ENCODE results near the gene IRGQ.

Gene IRGQ

DNA sequence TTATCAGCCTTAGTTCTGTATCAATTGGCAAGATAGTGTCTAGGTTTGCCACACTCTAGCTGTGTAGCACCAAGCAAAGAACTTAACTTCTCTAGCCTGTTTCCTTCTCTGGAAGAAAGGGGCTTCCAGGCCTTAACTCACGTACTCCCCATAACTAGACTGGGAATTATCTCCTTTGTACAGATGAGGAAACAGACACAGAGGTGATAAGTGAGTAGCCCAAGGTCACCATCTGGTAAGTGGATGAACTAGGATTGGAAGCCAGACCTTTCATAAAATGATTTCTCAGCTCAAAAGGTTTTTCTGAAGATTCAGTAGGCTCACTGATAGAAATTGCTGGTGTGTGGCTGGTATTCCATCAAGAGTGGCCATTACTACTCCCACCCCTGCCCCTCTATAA, 20.4 kb upstream of the IRGQ start:
- no peak for TF ChIP-seq GATA2 (IDR thresholded peaks at IDR 0.05; ENCODE audit: low read depth, low read length)
- no peak for TF ChIP-seq GATA3 (IDR thresholded peaks at IDR 0.05; ENCODE audit: low read depth, low read length)

- TF ChIP-seq GATA3 (IDR thresholded peaks at IDR 0.05; ENCODE audit: low read depth, low read length) (no peak), GATA2 (IDR thresholded peaks at IDR 0.05; ENCODE audit: low read depth, low read length) (no peak)
These were observed 16.4 kb upstream of the IRGQ start for GRCh38 chr19:43612374-43612773.

- TF ChIP-seq GATA2 (IDR thresholded peaks at IDR 0.05; ENCODE audit: low read depth, low read length): no peak
- no peak for TF ChIP-seq GATA3 (IDR thresholded peaks at IDR 0.05; ENCODE audit: low read depth, low read length)
These were observed 15.9 kb upstream of the IRGQ start, which contains the start of gene SRRM5 for GRCh38 chr19:43611788-43612187. SRRM5 (plus strand) TSS chr19:43612088; CDS start chr19:43612122, 34 bp downstream.

DNA sequence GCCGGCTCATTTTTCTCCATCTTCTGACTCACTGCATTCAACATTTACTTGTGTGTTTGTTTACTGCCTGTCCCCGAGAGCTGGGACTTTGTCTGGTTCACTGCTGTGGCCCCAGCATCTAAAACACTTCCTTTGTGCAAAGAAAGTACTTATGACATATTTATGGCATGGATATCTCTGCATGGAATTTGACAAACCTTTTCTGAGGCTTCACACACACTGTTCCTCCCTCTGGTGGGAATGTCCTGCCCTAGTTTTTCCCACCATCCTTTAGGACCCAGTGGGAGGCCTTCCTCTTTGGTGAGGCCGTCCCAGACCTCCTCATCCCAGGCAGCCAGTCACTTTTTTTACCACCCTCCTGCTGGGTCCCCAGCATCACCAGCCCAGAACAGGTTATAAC, 14.6 kb upstream of the IRGQ start:
- TF ChIP-seq GATA3 (IDR thresholded peaks at IDR 0.05; ENCODE audit: low read depth, low read length) (no peak), GATA2 (IDR thresholded peaks at IDR 0.05; ENCODE audit: low read depth, low read length) (no peak)

GRCh38 chr19:43609872-43610271, 13.9 kb upstream of the IRGQ start:
- TF ChIP-seq GATA3 (IDR thresholded peaks at IDR 0.05; ENCODE audit: low read depth, low read length): no peak
- TF ChIP-seq GATA2 (IDR thresholded peaks at IDR 0.05; ENCODE audit: low read depth, low read length): no peak

GRCh38 chr19:43607238-43608205, 11.6 kb upstream of the IRGQ start:
- TF ChIP-seq GATA2 (IDR thresholded peaks at IDR 0.05; ENCODE audit: low read depth, low read length) (no peak), GATA3 (IDR thresholded peaks at IDR 0.05; ENCODE audit: low read depth, low read length) (no peak)

- TF ChIP-seq GATA2 (IDR thresholded peaks at IDR 0.05; ENCODE audit: low read depth, low read length) (no peak), GATA3 (IDR thresholded peaks at IDR 0.05; ENCODE audit: low read depth, low read length) (no peak)
These were observed 10.8 kb upstream of the IRGQ start for GRCh38 chr19:43606569-43607229.

DNA sequence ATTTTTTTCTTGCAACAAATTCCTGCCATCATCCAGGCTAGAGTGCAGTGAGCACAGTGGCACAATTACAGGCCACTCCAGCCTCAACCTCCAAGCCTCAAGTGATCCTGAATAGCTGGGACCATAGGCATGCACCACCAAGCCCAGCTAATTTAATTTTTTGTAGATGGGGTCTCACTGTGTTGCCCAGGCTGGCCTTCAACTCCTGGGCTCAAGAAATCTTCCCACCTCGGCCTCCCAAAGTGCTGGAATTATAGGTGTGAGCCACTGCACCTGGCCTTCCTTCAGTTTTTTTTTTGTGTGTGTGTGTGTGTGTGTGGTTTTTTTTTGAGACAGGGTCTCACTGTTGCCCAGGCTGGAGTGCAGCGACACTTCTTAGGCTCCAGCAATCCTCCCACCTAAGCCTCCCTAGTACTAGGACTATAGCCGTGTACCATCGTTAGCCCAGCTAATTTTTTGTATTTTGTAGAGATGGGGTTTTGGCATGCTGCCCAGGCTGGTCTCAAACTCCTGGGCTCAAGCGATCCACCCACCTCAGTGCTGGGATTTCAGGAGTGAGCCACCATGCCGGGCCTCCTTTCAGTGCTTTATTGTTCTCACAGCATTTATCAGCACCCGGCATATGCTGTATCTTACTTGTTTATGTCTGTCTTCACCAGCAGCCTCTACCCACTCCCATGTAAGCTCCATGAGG, 10.1 kb upstream of the IRGQ start:
- TF ChIP-seq GATA3 (IDR thresholded peaks at IDR 0.05; ENCODE audit: low read depth, low read length): no peak

- no peak for TF ChIP-seq GATA3 (IDR thresholded peaks at IDR 0.05; ENCODE audit: low read depth, low read length)
- no peak for TF ChIP-seq GATA2 (IDR thresholded peaks at IDR 0.05; ENCODE audit: low read depth, low read length)
These were observed 3.8 kb upstream of the IRGQ start for GRCh38 chr19:43599635-43600295.

DNA sequence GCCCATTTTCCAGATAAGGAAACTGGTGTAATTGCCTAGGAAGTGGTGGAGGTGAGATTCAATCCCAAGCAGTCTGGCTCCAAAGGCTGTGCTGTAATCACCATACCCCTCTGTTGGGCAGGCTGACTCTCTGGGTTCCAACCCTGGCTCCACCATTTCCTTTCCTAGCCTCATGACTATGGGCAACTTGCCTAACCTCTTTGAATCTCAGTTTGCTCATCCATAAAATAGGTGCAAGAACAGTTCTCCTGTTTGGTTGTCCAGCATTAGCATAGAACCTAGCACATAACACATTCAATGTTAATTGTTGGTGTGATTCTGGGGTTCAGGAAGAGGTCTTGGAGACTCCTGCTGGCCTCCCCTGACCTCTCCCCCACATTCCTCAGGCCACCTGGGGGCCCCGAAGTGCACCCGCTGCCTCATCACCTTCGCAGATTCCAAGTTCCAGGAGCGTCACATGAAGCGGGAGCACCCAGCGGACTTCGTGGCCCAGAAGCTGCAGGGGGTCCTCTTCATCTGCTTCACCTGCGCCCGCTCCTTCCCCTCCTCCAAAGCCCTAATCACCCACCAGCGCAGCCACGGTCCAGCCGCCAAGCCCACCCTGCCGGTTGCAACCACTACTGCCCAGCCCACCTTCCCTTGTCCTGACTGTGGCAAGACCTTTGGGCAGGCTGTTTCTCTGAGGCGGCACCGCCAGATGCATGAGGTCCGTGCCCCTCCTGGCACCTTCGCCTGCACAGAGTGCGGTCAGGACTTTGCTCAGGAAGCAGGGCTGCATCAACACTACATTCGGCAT, 2.7 kb upstream of the IRGQ start:
- TF ChIP-seq GATA2 (IDR thresholded peaks at IDR 0.05; ENCODE audit: low read depth, low read length) (no peak), GATA3 (IDR thresholded peaks at IDR 0.05; ENCODE audit: low read depth, low read length) (no peak)

- TF ChIP-seq GATA2 (IDR thresholded peaks at IDR 0.05; ENCODE audit: low read depth, low read length): no peak
- no peak for TF ChIP-seq GATA3 (IDR thresholded peaks at IDR 0.05; ENCODE audit: low read depth, low read length)
These were observed 1.9 kb upstream of the IRGQ start for GRCh38 chr19:43597876-43598275.

- TF ChIP-seq GATA2 (IDR thresholded peaks at IDR 0.05; ENCODE audit: low read depth, low read length) (no peak), GATA3 (IDR thresholded peaks at IDR 0.05; ENCODE audit: low read depth, low read length) (no peak)
These were observed 1.0 kb upstream of the IRGQ start for GRCh38 chr19:43596842-43597461.

DNA sequence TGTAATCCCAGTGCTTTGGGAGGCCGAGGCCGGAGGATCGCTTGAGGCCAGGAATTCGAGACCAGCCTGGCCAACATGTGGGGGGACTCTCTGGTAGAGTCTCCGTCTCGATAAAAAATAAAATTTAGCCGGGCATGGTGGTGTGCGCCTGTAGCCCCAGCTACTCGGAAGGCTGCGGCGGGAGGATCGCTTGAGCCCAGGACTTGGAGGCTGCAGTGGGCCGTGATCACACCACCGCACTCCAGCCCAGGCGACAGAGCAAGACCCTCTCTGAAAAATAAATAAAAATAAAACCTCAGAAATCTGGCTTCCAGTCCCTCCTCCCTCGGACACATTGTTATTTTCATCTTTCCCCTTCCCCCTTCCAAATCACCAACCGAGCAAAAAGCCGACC, 332 bp downstream of the IRGQ start:
- TF ChIP-seq GATA2 (IDR thresholded peaks at IDR 0.05; ENCODE audit: low read depth, low read length) (no peak), GATA3 (IDR thresholded peaks at IDR 0.05; ENCODE audit: low read depth, low read length) (no peak)

Measured in SH-SY5Y (cell line).